Esophagus squamous epithelium (tissue), 5 donors: ENCODE data around the gene CCDC69. TPM values are rescaled to one million over a fixed set of nuclear protein-coding genes. Genes with fewer than 3 reads are reported as not detected.

ENCODE experiments used
- DNase-seq: peaks from one replicate; lab custom pipeline; 2025; lab: John Stamatoyannopoulos, UW
- H3K27ac ChIP-seq, 4 donors: fragments of 200-600 bp; sonication (generic); one replicate each; pipeline ENCODE4 v1.5.1; 2016 to 2019; ENCODE audit warnings: mild to moderate bottlenecking in 1 of 4
- H3K27me3 ChIP-seq, 4 donors: fragments of 200-600 bp; sonication (generic); 1 replicate in 3 of 4; 2 replicates in 1 of 4; pipeline versions ENCODE4 v1.5.1 to v1.6.0; 2017 to 2021; ENCODE audit warnings: antibody characterized with exemption in 1 of 4
- H3K36me3 ChIP-seq, 3 donors: fragments of 200-600 bp; sonication (generic); one replicate each; pipeline ENCODE4 v1.5.1; 2016 to 2019
- H3K4me1 ChIP-seq, 3 donors: fragments of 200-600 bp; sonication (generic); one replicate each; pipeline ENCODE4 v1.5.1; 2017 to 2019
- H3K4me3 ChIP-seq, 4 donors: fragments of 200-600 bp; sonication (generic); 1 replicate in 3 of 4; 2 replicates in 1 of 4; pipeline ENCODE4 v1.5.1; 2016 to 2019; ENCODE audit warnings: mild to moderate bottlenecking in 2 of 4, moderate library complexity in 1 of 4
- H3K9me3 ChIP-seq, 3 donors: fragments of 200-600 bp; sonication (generic); one replicate each; pipeline ENCODE4 v1.5.1; 2016 to 2019
- POLR2A ChIP-seq, 4 donors: fragments of 450-650 bp; IDR thresholded peaks; one replicate each; pipeline ENCODE4 v1.6.1; 2017; ENCODE audit warnings: antibody characterized with exemption in 4 of 4, mild to moderate bottlenecking in 4 of 4, moderate library complexity in 3 of 4
- WGBS, 2 donors: methylation state at CpG; one replicate each; pipeline ENCODE4 v1.1.5; 2018; 5-methylcytosine and 5-hydroxymethylcytosine counted together
- intact Hi-C: fragments of 100-400 bp; cut with DNase I; formaldehyde crosslinking; loops from one replicate; pipeline ENCODE4 v1.15.0; 2022
- total RNA-seq, 4 donors: library from RNA; depleted of rRNA; stranded (reverse); fragments of >200 nt; gene quantifications; one replicate each; pipeline ENCODE4 v1.1.0, GENCODE V29; 2016
- TF ChIP-seq, protein P1 (sequence below), 6 experiments: fragments of 450-650 bp in 4 of 6; fragments of 200-600 bp in 2 of 6; sonication (generic) in 2 of 6; IDR thresholded peaks; one replicate each; pipeline ENCODE4 v1.5.1; 2016 to 2019; ENCODE audit warnings: antibody characterized with exemption in 6 of 6, mild to moderate bottlenecking in 4 of 6, moderate library complexity in 4 of 6
- donor health status: DM: yes; HTN: yes; CAD: no.

CCDC69 gene, protein sequence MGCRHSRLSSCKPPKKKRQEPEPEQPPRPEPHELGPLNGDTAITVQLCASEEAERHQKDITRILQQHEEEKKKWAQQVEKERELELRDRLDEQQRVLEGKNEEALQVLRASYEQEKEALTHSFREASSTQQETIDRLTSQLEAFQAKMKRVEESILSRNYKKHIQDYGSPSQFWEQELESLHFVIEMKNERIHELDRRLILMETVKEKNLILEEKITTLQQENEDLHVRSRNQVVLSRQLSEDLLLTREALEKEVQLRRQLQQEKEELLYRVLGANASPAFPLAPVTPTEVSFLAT
- total RNA-seq = 10 to 100 TPM; 10.9 to 87.0 (median 37.8) TPM

DNA sequence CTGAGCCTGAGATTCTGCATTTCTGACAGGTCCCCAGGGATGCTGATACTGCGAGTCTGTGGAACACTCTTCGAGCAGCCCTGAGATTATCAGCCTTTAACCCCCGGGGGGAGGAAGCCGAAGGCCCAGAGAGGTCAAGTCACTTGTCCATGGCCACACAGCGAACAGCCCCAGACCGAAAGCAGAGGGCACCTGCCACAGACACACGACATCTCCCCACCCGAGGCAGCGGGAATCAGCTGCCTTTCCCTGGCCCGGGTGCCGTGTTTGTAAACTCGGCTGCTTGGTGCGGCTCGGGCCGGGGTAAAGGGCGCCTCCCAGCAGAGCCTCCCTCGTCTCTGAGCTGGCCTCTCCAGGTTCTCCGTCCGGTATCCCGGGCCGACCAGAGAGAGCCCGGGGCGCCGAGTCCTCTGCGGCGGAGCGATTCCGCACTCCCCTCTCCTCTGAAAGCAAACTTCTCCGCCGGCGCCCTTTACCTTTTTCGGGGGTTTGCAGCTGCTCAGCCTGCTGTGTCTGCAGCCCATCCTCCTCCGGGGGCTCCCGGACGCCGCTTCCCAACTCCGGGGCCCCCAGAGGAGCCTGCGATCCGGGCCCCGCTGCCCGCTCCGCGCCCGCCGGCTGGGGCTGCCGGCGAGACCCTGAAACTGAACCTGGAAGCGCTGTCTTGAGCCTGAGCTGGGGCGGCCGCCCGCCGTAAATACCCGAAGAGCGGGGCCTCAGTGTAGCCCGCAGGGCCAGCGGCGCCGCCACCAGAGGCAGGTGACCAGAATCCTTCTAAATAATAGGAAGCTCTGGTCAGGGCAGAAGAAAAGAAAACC, at the start of gene CCDC69:
Gene CCDC69 (minus strand): TSS at position 646 of the 818 bp plus-strand sequence. CDS start 122 bp downstream, at position 524.
- Histone ChIP-seq H3K4me3 (peak within 1 kb of the TSS; percentile 65 to 98 (median 77)), H3K27me3 (no peaks in the 10 kb centered on the region), H3K27ac (peak within 1 kb of the TSS; percentile 83 to 97 (median 89)), H3K36me3 (no peaks in the 10 kb centered on the region), H3K4me1 (peaks cover 11 to 67% (median 32%) of the 10 kb centered on the region in 3 donors), H3K9me3 (no peaks in the 10 kb centered on the region)
- intact Hi-C loops = no loop called here
- 0 to 2% methylated on average over 6 to 12 of the region's 58 CpGs for WGBS, 2 donors
- TF ChIP-seq POLR2A (IDR thresholded peaks at IDR 0.05) = peak in 2 of 4 donors; percentile 89
- TF ChIP-seq, protein P1, sequence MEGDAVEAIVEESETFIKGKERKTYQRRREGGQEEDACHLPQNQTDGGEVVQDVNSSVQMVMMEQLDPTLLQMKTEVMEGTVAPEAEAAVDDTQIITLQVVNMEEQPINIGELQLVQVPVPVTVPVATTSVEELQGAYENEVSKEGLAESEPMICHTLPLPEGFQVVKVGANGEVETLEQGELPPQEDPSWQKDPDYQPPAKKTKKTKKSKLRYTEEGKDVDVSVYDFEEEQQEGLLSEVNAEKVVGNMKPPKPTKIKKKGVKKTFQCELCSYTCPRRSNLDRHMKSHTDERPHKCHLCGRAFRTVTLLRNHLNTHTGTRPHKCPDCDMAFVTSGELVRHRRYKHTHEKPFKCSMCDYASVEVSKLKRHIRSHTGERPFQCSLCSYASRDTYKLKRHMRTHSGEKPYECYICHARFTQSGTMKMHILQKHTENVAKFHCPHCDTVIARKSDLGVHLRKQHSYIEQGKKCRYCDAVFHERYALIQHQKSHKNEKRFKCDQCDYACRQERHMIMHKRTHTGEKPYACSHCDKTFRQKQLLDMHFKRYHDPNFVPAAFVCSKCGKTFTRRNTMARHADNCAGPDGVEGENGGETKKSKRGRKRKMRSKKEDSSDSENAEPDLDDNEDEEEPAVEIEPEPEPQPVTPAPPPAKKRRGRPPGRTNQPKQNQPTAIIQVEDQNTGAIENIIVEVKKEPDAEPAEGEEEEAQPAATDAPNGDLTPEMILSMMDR (IDR thresholded peaks at IDR 0.05) = peak in 5 of 6 experiments; percentile 9 to 26 (median 22)
- no peak for DNase-seq

DNA sequence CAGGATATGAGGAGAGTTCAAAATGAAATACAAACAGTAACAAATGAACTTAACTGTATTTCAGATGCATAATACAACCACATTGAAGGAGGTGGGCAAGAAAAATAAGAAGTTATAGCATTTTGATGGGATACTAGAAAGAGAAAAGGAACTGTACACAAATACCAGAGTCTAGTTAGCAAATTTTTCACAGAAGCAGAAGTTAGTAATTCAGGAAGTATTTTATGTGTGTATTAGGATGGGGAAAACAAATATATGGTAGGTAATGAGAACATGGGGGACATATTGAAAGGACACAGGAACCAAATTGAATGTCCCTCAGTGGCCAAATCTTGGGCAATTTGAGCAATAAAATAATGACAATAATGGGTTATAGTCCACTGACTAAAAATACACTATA, 47.4 kb upstream of the CCDC69 start:
- DNase-seq = no peak
- peaks cover 0 to 54% (median 21%) of the 10 kb centered on the region in 3 donors for H3K36me3 ChIP-seq
- no peaks in the 10 kb centered on the region for H3K27me3 ChIP-seq
- H3K4me1 ChIP-seq = peaks cover 0 to 15% (median 0%) of the 10 kb centered on the region in 3 donors
- H3K27ac ChIP-seq = no peak overlapping the region
- H3K9me3 ChIP-seq = no peaks in the 10 kb centered on the region
- intact Hi-C loops = no loop called here
- no peak for TF ChIP-seq POLR2A (IDR thresholded peaks at IDR 0.05)
- TF ChIP-seq, protein P1 (IDR thresholded peaks at IDR 0.05) = no peak
- no peak overlapping the region for H3K4me3 ChIP-seq

DNA sequence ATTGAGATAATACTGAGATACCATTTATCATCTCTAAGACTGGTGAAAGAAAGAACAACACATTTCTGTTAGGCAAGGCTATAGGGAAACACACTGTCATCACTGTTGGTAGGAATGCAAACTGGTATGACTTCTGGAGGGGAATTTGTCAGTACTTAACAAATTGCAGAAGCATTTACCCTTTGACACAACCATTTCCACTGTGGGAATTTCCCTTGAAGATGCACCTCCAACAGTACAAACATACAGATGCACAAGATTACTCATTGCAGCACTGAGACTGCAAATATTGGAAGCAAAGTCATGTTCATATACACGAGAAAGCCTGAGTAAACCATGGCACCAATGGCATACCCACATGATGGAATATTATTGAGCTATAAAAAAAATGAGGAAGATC, 46.7 kb upstream of the CCDC69 start:
- peaks cover 0 to 15% (median 0%) of the 10 kb centered on the region in 3 donors for H3K4me1 ChIP-seq
- 21 to 43% methylated on average over 1 of the region's 1 CpG for WGBS, 2 donors
- TF ChIP-seq, protein P1 (IDR thresholded peaks at IDR 0.05) = no peak
- no peak for TF ChIP-seq POLR2A (IDR thresholded peaks at IDR 0.05)
- H3K27me3 ChIP-seq = no peaks in the 10 kb centered on the region
- H3K27ac ChIP-seq = no peak overlapping the region
- no peak overlapping the region for H3K4me3 ChIP-seq
- no peak for DNase-seq
- H3K9me3 ChIP-seq = no peaks in the 10 kb centered on the region
- H3K36me3 ChIP-seq = peaks cover 0 to 62% (median 21%) of the 10 kb centered on the region in 3 donors
- intact Hi-C loops = no loop called here

DNA sequence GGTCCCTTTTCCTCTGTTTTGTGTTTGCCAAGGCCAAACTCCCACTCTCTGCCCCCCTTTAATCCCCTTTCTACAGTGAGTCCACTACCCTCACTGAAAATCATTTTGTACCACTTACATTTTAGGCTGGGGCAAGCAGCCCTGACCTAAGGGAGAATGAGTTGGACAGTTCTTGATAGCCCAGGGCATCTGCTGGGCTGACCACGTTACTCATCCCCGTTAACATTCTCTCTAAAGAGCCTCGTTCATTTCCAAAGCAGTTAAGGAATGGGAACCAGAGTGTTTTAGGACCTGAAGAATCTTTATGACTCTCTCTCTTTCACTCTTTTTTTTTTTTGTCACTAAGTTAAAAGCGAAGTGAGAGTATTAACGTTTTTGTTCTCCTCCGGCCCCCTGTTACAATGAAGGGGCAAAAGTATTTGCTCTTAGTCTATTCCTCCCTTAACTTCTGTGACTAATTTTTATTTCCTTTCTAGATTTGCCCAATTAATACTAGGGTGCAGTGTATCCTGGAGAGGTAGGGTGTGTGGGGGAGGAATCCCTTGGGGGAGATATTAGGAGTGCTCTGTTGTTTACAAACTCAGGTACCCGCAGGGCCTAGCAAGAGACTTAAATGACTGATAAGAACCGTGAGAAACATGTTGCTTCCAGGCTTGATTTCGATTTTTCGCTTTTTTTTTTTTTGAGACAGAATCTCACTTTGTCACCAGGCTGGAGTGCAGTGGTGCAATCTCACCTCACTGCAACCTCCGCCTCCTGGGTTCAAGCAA, 43.8 kb upstream of the CCDC69 start:
- intact Hi-C loops = no loop called here
- Histone ChIP-seq H3K9me3 (no peaks in the 10 kb centered on the region), H3K4me1 (peaks cover 5 to 28% (median 14%) of the 10 kb centered on the region in 3 donors), H3K4me3 (no peak overlapping the region), H3K27me3 (no peaks in the 10 kb centered on the region), H3K36me3 (peaks cover 0 to 73% (median 21%) of the 10 kb centered on the region in 3 donors), H3K27ac (no peak overlapping the region)
- TF ChIP-seq, protein P1 (IDR thresholded peaks at IDR 0.05) = no peak
- no peak for TF ChIP-seq POLR2A (IDR thresholded peaks at IDR 0.05)
- WGBS, 2 donors = 92 to 95% methylated on average over 11 of the region's 11 CpGs
- no peak for DNase-seq
